Astrocyte of the hippocampus (primary cell): ENCODE data around the gene IQGAP1.
"Not testable (repeated sequence)": the region's sequence is repeated elsewhere in the genome, so short reads cannot be mapped to it uniquely, and the experiment has no call there.

Experiments
- DNase-seq: peaks from one replicate; pipeline ENCODE4 v3.0.0; 2011; ENCODE audit warnings: low read depth, low spot score

Gene IQGAP1

DNA sequence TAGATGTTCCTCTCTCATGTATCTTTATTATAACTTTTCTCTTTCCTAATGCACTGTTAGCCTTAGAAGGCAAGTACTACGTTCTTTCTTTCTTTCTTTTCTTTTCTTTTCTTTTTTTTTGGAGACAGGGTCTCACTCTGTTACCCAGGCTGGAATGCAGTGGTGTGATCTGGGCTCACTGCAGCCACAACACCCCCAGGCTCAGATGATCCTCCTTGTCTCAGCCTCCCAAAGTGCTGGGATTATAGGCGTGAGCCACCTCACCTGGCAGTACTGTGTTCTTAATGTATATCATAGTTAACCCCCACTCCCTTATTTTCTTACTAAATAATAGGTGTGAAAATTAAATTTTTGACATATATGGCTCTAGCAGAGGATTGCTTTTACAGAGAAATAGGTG lies 23.1 kb downstream of the IQGAP1 start:
- no peak for DNase-seq

DNA sequence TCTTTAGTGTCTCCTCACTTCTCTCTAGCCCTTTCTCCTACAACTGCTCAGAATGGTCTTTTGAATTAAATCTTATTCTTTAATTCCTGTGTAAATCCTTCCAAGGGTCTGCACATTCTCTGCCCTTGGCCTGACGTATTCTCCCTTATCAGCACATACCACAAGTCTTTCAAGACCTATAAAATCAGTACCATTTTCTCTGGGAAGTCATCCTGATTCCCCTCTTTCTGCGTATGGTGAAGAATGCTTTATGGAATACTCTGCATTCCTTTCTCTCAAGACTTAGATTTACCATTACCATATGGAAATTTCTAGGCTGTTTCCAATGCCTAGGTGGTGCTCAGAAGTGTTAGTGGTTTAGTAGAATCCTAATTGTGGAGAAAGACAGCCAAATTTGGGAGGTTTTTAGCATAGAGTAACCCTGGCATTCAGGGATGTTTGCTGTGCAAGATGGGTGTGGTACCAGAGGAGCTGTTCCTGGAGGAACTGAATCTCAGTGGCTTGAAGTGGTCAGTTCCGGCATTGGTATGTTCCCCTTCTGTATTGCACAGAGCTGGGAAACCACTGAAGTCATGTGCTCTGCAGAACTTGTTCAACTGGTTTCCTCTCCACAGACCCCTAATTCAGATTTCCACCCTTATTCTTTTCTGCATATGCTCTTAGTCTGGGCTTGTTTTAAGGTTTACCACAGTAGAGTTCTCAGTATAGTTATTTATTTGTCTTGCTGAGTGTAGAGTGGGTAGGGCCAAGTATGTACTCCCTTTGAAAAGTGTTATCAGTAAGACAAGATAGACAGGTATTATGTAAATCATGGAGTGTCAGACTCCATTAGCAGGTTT lies 24.5 kb downstream of the IQGAP1 start:
- peak; percentile 74 for DNase-seq

DNA sequence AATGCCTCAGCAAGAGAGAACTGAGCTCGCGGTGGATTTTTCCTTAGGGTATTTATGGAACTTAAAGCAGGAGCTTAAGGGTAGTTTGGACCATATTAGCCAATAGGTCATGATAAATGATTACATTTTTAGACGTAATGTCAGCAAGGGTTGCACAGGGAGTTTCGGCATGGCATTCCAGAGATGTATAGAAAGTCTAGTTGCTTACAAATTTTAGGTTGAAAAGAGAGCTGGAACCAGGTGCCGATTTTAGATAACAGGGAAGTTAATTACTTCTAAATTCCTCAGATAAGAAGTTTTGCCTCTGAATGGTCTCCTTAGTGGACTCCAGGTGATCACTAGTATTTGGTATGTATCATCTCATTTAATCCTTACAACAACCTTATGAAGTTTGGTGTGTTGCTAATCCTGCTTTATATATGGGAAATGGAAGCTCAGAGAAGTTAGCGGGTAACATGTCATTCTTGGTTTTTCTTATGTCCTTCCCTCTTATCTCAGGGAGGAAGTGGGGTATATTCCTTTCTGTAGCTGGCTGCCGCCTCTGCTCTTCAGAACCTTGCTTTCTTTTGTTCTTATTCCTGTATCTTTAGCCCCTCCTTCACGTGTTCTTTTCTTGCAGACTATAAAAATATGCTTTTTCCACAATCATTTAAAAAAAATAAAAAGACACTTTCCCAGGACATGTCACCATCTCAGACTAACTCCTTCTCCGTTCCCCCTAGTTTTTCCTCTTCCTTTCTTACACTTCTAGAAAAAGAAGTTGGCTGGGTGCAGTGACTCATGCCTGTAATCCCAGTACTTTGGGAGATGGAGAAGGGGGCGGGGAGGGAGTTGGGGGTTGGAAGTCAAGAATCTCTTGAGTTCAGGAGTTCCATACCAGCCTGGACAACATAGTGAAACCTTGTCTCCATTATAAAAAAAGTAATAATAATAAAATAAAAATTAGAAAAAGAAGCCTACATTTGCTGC lies 25.7 kb downstream of the IQGAP1 start:
- DNase-seq = peak; percentile 56

DNA sequence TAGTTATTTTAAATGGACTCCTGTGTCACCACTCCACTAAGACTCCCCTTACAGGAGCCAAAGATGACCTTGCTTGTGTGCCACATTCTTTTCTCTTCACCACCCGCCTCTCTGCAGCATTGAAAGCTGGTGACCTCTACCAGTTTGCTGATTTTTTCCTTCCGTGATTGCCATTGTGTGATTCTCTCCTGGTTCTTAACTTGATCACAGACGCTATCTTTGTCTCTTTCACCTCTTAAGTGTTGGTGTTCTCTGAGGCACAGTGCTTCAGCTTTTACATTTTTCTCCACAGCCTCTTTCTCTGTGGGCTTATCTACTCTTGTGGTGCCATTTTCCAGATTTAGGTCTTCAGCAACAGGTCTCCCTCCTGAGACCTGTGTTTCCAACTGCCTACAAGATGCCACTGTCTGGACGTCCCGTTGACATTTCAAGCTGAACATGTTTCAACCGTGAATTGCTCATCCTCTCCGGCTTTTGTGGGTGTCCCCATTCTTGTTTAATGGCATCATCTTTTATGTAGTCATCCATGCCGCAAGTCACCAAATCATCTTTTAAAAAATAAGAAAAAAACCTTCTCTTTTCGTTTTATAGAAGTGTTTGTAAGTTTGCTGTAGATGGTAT lies 26.5 kb downstream of the IQGAP1 start:
- DNase-seq = peak; percentile 54

DNA sequence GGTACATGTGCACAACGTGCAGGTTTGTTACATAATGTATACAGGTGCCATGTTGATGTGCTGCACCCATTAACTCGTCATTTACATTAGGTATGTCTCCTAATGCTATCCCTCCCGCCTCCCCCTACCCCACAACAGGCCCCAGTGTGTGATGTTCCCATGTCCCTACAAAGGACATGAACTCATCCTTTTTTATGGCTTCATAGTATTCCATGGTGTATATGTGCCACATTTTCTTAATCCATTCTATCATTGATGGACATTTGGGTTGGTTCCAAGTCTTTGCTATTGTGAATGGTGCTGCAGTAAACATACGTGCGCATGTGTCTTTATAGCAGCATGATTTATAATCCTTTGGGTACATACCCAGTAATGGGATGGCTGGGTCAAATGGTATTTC lies 28.0 kb downstream of the IQGAP1 start:
- DNase-seq = not testable (repeated sequence)

DNA sequence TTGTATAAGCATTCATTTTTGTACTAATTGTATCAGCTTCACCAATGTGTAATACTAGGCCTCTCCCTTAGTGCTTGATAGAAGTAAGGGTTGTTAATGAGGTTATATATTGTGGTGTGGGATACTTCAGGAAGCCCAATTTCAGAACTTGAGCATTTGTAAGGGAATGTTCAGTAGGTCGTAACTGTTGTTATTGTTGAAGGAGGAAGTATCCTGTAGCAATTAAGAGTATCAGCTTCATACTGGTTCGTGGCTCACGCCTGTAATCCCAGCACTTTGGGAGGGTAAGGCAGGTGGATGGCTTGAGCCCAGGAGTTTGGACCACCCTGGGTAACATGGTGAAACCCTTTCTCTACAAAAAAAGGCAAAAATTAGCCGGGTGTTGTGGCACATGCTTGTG lies 30.6 kb downstream of the IQGAP1 start:
- no peak for DNase-seq

DNA sequence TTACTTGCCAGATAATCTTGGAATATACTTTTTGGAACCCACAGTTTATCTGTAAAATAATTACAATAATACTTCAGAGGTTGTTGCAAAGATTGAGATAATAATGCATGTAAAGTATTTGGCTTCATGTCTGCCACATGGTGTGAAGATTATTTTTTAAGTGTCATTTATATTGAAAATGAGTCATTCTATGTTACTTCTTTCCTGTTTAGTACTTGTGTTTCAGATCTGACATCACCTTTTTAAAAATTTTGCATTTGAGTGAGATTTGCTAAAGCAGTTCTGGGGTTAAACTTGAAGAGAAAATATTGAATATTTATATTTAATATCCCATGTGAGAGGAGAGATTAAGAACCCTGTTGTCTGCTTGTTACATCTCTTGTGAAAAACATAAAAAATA lies 31.2 kb downstream of the IQGAP1 start:
- no peak for DNase-seq

DNA sequence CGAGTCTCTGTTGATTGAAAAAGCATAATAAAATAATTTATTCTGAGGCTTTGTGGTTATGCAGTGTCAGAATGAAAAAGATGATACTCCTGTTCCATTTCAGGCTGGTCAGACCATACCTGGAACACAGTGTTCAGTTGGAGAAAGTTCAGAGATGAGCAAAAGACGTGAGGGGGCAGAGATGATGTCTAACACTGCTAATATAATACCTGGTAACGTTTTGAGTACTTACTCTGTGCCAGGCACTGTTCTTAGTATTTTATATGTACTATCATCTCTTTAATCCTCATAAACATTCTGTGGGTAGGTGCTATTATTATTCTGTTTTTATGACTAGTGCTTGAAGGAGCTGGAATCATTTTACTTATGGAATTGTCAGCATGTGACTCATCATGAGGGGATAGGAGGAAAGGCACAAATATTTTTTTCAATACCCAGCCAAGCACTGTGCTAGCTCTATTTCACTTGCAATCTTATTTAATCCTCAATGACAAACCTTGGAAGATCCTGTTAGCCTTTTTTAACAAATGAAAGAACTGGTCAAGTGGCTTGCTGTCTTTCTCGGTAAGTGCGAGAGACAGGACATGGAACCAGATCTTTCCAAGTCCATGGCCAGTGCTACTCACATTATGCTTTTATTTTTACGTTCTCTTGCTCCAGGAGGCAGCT lies 31.8 kb downstream of the IQGAP1 start:
- DNase-seq = peak; percentile 77

DNA sequence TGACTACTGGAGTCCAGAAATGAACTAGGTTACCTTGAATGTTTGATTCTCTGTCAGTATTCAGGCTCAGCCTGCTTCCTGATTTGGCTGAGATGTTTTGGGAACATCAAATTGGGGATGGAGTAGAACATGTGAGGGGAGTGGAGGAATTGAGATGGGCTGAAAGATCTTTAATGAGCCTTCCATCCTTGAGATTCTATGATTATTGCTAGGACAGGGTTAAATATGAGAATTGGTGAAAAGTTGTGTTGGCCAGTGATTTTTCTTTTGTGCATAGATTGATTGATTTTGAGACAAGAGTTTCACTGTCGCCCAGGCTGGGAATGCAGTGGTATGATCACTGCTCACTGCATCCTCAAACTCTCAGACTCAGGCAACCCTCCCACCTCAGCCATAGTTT lies 32.4 kb downstream of the IQGAP1 start:
- no peak for DNase-seq

DNA sequence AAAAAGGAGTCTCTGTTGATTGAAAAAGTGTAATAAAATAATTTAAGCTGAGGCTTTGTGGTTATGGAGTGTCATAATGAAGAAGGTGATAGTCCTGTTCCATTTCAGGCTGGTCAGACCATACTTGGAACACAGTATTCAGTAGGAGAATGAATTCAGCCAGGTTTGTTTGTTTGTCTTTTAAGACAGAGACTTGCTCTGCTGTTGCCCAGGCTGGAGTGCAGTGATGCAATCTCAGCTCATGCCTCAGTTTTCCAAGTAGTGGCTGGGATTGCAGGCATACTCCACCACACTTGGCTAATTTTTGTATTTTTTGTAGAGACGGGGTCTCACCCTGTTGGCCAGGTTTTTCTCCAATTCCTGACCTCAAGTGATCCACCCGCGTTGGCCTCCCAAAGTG lies 33.5 kb downstream of the IQGAP1 start:
- DNase-seq = no peak

DNA sequence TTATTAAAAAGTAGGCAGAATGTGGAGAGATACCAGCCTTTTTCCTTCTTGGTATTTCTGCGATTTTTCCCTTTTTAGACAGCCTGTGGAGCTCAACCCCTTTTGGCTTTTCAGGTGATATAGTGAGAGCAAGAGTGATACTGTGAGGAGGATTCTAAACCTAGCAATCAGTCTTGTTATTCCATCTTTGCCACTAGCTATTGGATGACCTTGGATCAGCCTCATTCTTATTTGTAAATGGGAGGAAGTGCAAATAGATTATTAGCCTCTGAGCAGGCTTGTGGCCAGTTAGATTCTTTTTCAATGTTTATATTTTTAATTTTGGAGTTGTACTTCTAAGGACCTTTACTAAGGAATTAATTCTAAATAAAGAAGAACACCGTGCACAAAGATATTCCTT lies 34.0 kb downstream of the IQGAP1 start:
- no peak for DNase-seq

DNA sequence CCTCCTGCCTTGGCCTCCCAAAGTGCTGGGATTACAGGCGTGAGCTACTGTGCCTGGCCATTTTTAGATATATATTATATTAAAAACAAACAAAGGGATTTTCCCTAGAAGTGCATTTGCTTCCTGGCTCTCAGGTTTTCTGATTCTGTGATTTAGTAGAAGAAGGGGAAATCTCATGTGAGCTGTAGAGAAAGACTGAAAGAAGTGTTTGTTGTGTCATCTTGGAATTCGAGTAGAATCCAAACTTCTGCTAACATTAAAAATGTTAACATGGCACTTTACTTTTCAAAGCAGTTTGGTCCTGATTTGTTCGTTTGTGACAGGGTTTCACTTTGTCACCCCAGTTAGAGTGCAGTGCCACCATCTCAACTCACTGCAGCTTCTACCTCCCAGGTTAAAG lies 34.9 kb downstream of the IQGAP1 start:
- no peak for DNase-seq

DNA sequence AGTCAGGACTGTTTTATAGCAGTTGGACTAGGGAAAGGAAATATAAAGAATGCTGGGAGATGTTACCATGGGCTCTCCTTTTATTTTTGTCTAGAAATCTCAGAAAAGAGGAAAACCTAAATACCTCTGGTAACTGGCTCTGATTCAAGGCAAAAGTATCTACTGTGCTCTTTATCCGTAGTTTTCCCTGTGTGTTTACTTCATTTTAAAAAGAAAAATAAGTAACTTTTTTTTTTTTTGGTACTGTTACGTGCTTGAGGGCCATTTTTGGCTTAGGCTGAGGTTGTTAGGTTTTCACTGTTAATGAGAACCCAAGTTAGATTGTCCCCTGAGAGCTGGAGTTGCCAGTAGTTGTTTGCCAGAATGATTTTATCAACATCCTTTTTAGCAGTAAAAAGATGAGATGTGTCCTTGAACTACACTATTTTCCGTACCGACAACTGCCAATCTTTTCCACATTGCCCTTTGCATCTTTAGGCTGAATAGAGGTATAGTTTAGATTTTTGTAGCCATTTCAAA lies 35.8 kb downstream of the IQGAP1 start:
- DNase-seq = no peak

DNA sequence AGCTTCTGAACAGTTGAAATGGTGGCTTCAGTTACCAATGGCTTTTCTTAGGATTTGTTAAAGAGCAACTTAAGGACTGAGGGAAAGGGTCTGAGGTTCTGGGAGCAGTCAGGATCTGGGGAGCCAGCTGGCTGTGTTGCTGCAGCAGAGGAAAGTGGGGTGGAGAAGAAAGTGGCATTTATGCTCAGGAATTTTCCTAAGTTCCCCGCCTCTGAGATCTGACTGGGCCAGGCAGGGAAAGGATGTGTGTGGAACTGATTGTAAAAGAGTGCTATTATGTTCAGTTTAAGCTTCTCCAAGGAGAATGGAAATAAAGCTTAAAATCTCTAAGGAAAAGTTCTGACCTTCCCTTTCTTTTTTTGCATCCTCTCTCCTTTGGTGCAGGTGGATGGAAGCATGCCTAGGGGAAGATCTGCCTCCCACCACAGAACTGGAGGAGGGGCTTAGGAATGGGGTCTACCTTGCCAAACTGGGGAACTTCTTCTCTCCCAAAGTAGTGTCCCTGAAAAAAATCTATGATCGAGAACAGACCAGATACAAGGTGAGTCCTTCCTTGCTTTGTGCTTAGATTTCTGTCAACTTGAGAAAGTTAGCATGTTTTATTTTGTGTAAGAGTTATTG lies 37.8 kb downstream of the IQGAP1 start:
- DNase-seq = peak; percentile 53

DNA sequence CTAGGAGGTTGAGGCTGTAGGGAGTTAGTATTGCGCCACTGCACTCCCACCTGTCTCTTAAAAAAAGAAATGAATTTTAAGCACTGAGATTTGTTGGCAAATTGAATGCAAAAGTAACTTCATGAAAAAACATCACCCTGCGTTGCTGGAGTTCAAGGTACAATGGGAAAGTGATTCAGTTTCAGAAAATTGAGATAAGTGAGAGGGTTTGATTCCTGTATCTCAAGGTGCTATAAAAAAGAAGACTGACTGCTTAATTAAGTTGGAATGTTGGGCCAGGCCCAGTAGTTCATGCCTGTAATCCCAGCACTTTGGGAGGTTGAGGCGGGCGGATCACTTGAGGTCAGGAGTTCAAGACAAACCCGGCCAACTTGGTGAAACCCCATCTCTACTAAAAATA lies 39.1 kb downstream of the IQGAP1 start:
- DNase-seq = no peak

DNA sequence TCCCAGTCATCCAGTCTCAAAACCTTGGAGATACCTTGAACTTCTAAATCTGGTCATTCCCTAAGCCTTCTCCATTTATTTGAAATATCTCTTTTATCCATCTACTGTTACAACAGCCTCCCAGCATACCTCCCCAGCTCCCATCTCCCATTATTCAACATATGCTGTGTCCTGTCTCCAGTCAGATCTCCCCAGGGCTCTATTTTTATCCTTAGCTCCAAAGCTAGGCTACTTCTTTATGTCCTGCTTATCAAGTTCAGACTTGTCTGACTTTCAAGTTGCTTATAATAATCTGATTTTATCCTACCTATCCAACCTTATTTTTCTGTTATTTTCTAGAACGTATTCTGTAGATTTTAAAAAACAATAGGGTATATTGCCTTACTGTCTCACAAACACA lies 44.2 kb downstream of the IQGAP1 start:
- no peak for DNase-seq

DNA sequence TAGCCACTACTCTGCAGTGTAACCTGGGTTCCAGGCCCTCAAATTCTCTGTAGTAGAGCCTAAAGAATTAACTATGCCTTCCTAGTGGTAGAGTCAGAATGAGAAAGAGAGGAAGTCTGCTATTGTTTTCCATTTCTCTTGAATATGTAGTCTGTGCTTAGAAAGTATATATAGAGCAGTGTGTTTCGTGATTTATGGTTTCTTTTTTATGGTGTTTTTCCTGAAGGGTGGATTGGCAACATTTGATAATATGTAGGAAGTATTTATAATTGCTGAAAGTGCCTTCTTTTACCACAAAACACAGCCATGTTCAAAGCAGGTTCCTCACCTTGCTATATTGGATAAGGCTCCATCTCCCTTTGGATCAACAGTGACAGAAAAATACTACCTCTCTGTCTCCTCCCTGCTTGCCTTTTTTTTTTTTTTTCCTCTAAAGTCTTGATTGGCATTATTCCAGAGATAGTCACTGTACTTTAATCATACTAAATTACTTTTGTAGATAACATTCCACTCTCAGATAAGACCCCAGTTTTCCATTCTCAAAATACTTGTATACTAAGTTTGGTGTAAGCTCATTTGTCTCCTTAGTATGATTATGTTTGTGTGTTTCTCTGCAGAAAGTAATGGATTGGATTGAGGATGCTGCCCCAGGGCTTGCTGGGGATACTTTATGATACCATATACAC lies 47.8 kb downstream of the IQGAP1 start:
- no peak for DNase-seq

DNA sequence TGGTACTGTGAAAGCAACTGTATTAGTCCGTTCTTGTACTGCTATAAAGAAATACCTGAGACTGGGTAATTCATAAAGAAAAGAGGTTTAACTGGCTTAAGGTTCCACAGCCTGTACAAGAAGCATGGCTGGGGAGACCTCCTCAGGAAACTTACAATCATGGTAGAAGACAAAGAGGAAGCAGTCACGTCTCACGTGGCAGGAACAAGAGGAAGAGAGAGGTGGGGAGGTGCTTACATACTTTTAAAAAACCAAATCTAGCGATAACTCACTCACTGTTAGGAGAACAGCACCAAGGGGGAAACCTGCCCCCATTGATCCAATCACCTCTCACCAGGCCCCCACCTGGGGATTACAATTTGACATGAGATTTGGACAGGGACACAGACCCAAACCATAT lies 48.9 kb downstream of the IQGAP1 start:
- no peak for DNase-seq

DNA sequence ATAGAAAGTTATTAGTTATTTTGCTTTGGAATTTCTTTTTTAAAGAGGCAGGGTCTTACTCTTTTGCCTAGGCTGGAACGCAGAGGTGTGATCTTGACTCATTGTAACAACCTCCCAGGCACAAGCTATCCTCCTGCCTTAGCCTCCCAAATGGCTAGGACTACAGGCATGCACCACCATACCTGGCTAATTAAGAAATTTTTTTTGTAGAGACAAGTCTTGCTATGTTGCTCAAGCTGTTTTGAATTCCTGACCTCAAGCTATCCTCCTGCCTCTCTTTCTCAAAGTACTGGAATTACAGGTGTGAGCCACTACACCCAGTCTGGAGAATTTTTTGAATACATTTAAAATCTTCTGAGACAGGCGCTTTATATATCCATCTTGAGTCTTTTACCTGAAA lies 49.5 kb downstream of the IQGAP1 start:
- DNase-seq = no peak

DNA sequence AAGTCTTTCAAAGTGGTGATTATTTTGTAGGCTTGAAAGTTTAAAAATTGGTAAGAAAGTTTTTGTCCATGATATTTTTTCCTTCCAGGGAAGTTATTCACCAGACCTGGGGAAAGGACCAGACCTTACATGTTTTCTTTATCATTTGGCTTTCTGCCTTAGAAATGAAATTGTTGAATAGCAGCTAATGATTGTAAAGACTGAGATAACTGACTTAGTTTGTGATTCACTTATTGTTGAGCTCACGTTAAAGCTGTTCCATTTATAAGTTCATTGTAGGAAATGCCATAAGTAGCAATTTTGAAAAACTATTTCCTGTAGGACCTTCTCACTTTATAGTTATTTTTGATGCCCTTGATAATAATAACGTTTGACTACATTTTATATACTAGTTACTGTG lies 51.9 kb downstream of the IQGAP1 start:
- no peak for DNase-seq
